ENCODE results near the gene GPC6. TPM values are rescaled to one million over a fixed set of nuclear protein-coding genes. Genes with fewer than 3 reads are reported as not detected.

Gene GPC6
- total RNA-seq, 2 experiments from 2014 or later: not detected

GRCh38 chr13:93726173-93726957 lies 499.8 kb downstream of the GPC6 start:
- DNase-seq (ENCODE audit: low spot score): no peak
- H4K20me1 ChIP-seq (ENCODE audit: insufficient read depth, low read length): no peaks in the 10 kb centered on the region
- H3K79me2 ChIP-seq (ENCODE audit: insufficient read depth, low read depth, low read length): no peaks in the 10 kb centered on the region
- H3K27ac ChIP-seq (ENCODE audit: low read depth, low read length, poor library complexity, severe bottlenecking): no peak overlapping the region
- ChIA-PET POLR2A (interaction anchor here (0.9 kb wide), 1 partner anchor 631 kb away, joined by 4 read pairs; no protein-coding TSS in a partner anchor), CTCF (ENCODE audit: unreplicated experiment) (no interaction called here)
- no peak overlapping the region for H2AFZ ChIP-seq (ENCODE audit: low read length)
- H3K4me1 ChIP-seq (ENCODE audit: insufficient read depth, low read length, poor library complexity, severe bottlenecking): no peaks in the 10 kb centered on the region
- intact Hi-C loops (cut with micrococcal nuclease; ENCODE audit: unreplicated experiment): no loop called here
- H3K9me3 ChIP-seq (ENCODE audit: low read length): no peaks in the 10 kb centered on the region
- no peak for TF ChIP-seq EZH2phosphoT487 (IDR thresholded peaks at IDR 0.05; ENCODE audit: borderline replicate concordance, low read depth, low read length)
- no peak for TF ChIP-seq CTCF (conservative IDR thresholded peaks at IDR 0.05; ENCODE audit: low read length)
- H3K36me3 ChIP-seq (ENCODE audit: insufficient read depth, low read length): no peaks in the 10 kb centered on the region
- H3K9me2 ChIP-seq (ENCODE audit: insufficient read depth, low read length): no peaks in the 10 kb centered on the region
- no TSS peak for BruUV-seq (replicated peaks)
- no peak overlapping the region for H3K4me3 ChIP-seq (ENCODE audit: low read depth, low read length, poor library complexity, severe bottlenecking)
- no peak overlapping the region for H3K4me2 ChIP-seq (ENCODE audit: low read length)

- TF ChIP-seq CTCF (conservative IDR thresholded peaks at IDR 0.05; ENCODE audit: low read length) (no peak), EZH2phosphoT487 (IDR thresholded peaks at IDR 0.05; ENCODE audit: borderline replicate concordance, low read depth, low read length) (no peak)
- BruUV-seq (replicated peaks): no TSS peak
- CTCF ChIA-PET (ENCODE audit: unreplicated experiment): no interaction called here
- Histone ChIP-seq H3K4me3 (ENCODE audit: low read depth, low read length, poor library complexity, severe bottlenecking) (no peak overlapping the region), H3K4me1 (ENCODE audit: insufficient read depth, low read length, poor library complexity, severe bottlenecking) (no peaks in the 10 kb centered on the region), H4K20me1 (ENCODE audit: insufficient read depth, low read length) (no peaks in the 10 kb centered on the region), H3K36me3 (ENCODE audit: insufficient read depth, low read length) (no peaks in the 10 kb centered on the region), H3K9me2 (ENCODE audit: insufficient read depth, low read length) (no peaks in the 10 kb centered on the region), H3K79me2 (ENCODE audit: insufficient read depth, low read depth, low read length) (no peaks in the 10 kb centered on the region), H2AFZ (ENCODE audit: low read length) (no peak overlapping the region), H3K4me2 (ENCODE audit: low read length) (no peak overlapping the region), H3K27ac (ENCODE audit: low read depth, low read length, poor library complexity, severe bottlenecking) (no peak overlapping the region), H3K9me3 (ENCODE audit: low read length) (no peaks in the 10 kb centered on the region)
- POLR2A ChIA-PET: no interaction called here
- intact Hi-C loops (cut with micrococcal nuclease; ENCODE audit: unreplicated experiment): no loop called here
- no peak for DNase-seq (ENCODE audit: low spot score)
Measured at GRCh38 chr13:93727211-93728141, 500.9 kb downstream of the GPC6 start.

Measured in OCI-LY7 (cell line).